Measurements from ENCODE around the gene PATJ. TPM values are rescaled to one million over a fixed set of nuclear protein-coding genes. Genes with fewer than 3 reads are reported as not detected.

Gene PATJ
- total RNA-seq, 1 donor from 2014 or later: 2.0 TPM

GRCh38 chr1:61808321-61808720 lies 66.0 kb downstream of the PATJ start:
- Mint-ChIP-seq H3K4me1 (ENCODE audit: low read depth, unreplicated experiment) (no peaks in the 10 kb centered on the region), H3K4me3 (ENCODE audit: unreplicated experiment) (no peak overlapping the region), H3K27ac (ENCODE audit: unreplicated experiment) (no peak overlapping the region), H3K9me3 (ENCODE audit: unreplicated experiment) (no peaks in the 10 kb centered on the region), H3K27me3 (ENCODE audit: unreplicated experiment) (no peaks in the 10 kb centered on the region), H3K36me3 (ENCODE audit: unreplicated experiment) (no peaks in the 10 kb centered on the region)
- no peak for DNase-seq
- TF ChIP-seq CTCF (IDR thresholded peaks at IDR 0.05; ENCODE audit: partially characterized antibody, unreplicated experiment): no peak

- Mint-ChIP-seq H3K4me1 (ENCODE audit: low read depth, unreplicated experiment) (no peaks in the 10 kb centered on the region), H3K9me3 (ENCODE audit: unreplicated experiment) (no peaks in the 10 kb centered on the region), H3K36me3 (ENCODE audit: unreplicated experiment) (no peaks in the 10 kb centered on the region), H3K4me3 (ENCODE audit: unreplicated experiment) (no peak overlapping the region), H3K27ac (ENCODE audit: unreplicated experiment) (no peak overlapping the region), H3K27me3 (ENCODE audit: unreplicated experiment) (no peaks in the 10 kb centered on the region)
- no peak for DNase-seq
- TF ChIP-seq CTCF (IDR thresholded peaks at IDR 0.05; ENCODE audit: partially characterized antibody, unreplicated experiment): no peak
These were observed 66.7 kb downstream of the PATJ start for GRCh38 chr1:61808968-61809367.

- no peaks in the 10 kb centered on the region for H3K9me3 Mint-ChIP-seq (ENCODE audit: unreplicated experiment)
- no peak overlapping the region for H3K27ac Mint-ChIP-seq (ENCODE audit: unreplicated experiment)
- H3K27me3 Mint-ChIP-seq (ENCODE audit: unreplicated experiment): no peaks in the 10 kb centered on the region
- TF ChIP-seq CTCF (IDR thresholded peaks at IDR 0.05; ENCODE audit: partially characterized antibody, unreplicated experiment): no peak
- no peak overlapping the region for H3K4me3 Mint-ChIP-seq (ENCODE audit: unreplicated experiment)
- H3K36me3 Mint-ChIP-seq (ENCODE audit: unreplicated experiment): no peaks in the 10 kb centered on the region
- no peak for DNase-seq
- H3K4me1 Mint-ChIP-seq (ENCODE audit: low read depth, unreplicated experiment): no peaks in the 10 kb centered on the region
These were observed 70.6 kb downstream of the PATJ start for GRCh38 chr1:61812916-61813315.

- Mint-ChIP-seq H3K4me3 (ENCODE audit: unreplicated experiment) (no peak overlapping the region), H3K36me3 (ENCODE audit: unreplicated experiment) (no peaks in the 10 kb centered on the region), H3K27me3 (ENCODE audit: unreplicated experiment) (no peaks in the 10 kb centered on the region), H3K4me1 (ENCODE audit: low read depth, unreplicated experiment) (no peaks in the 10 kb centered on the region), H3K9me3 (ENCODE audit: unreplicated experiment) (peaks cover 1% of the 10 kb centered on the region), H3K27ac (ENCODE audit: unreplicated experiment) (no peak overlapping the region)
- DNase-seq: no peak
- TF ChIP-seq CTCF (IDR thresholded peaks at IDR 0.05; ENCODE audit: partially characterized antibody, unreplicated experiment): no peak
These were observed 73.9 kb downstream of the PATJ start for GRCh38 chr1:61816191-61816590.

GRCh38 chr1:61818992-61819391 lies 76.7 kb downstream of the PATJ start:
- Mint-ChIP-seq H3K36me3 (ENCODE audit: unreplicated experiment) (no peaks in the 10 kb centered on the region), H3K27ac (ENCODE audit: unreplicated experiment) (no peak overlapping the region), H3K4me3 (ENCODE audit: unreplicated experiment) (no peak overlapping the region), H3K4me1 (ENCODE audit: low read depth, unreplicated experiment) (no peaks in the 10 kb centered on the region), H3K9me3 (ENCODE audit: unreplicated experiment) (peaks cover 1% of the 10 kb centered on the region), H3K27me3 (ENCODE audit: unreplicated experiment) (peaks cover 2% of the 10 kb centered on the region)
- no peak for TF ChIP-seq CTCF (IDR thresholded peaks at IDR 0.05; ENCODE audit: partially characterized antibody, unreplicated experiment)
- no peak for DNase-seq
